Activated T-cell treated with anti-CD3 and anti-CD28 coated beads, Interleukin-2, amount 50 U/mL, for 1 hour (primary cell): ENCODE data around the gene TMPRSS13.
"Not testable (repeated sequence)": the region's sequence is repeated elsewhere in the genome, so short reads cannot be mapped to it uniquely, and the experiment has no call there.

ENCODE experiments used
- DNase-seq: peaks from one replicate; pipeline ENCODE4 v3.0.0-alpha.2; 2020

TMPRSS13 gene

GRCh38 chr11:117869604-117870003, 59.6 kb downstream of the TMPRSS13 start:
- no peak for DNase-seq

GRCh38 chr11:117868815-117869561, 60.2 kb downstream of the TMPRSS13 start:
- DNase-seq: no peak

DNA sequence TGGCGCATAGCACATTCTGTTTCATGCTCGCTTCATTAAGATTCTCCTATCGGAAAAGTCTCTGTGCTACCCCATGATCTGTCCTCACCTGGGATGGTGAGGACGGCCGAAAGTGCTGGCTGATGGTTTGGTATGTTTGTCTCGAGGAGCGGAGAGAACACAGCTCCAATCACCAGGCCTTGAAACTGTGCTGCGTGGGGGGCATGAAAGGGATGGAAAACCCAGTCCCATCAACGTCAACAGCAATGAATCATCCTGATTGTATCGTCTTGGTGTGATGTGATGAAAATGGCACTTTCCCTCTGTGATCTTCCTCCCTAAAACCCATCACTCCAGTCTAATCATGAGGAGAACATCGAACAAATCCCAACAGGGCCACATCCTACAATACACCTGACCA, 61.1 kb downstream of the TMPRSS13 start:
- no peak for DNase-seq

DNA sequence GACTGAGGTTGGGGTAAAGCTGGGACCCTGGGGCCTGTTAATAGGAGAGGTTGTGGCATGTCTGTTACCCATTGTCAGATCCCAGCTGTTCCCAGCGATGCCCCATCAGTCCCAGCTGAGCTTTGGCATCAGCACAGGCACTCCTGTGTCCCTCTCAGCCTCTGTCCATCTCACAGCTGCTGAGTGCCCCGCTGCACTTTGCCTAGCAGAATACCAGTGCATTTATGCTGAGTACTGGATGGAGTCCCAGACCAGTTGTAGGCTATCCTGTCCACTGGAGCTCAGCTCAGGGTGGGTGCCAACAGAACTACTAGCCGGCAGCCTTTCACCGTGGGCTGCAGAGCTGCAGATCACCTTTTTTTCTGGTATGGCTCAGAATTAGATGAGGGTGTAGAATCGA, 62.7 kb downstream of the TMPRSS13 start:
- no peak for DNase-seq

DNA sequence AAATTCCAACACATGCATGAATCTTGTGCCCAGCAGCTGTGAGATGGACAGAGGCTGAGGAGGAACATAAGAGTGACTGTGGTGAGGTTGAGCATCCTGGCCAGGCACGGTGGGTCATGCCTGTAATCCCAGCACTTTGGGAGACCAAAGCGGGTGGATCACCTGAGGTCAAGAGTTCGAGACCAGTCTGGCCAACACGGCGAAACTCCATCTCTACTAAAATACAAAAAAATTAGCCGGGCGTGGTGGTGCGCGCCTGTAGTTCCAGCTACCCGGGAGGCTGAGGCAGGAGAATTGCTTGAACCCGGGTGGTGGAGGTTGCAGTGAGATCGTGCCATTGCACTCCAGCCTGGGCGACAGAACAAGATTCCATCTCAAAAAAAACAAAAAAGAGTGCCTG, 63.7 kb downstream of the TMPRSS13 start:
- DNase-seq: not testable (repeated sequence)

DNA sequence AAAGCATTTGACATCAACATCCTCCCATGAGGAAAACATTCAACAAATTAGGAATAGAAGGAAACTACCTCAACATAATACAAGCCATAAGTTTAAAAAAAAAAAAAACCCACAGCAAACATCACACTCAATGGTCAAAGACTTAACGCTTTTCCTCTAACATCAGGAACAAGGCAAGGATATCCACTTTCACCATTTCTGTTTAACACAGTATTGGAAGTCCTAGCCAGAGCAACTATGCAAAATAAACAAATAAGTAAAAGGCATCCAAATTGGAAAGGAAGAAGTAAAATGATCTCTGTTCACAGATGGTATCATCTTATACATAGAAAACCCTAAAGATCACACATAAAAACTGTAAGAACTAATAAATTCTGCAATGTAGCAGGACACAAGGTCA, 65.8 kb downstream of the TMPRSS13 start:
- DNase-seq: no peak

DNA sequence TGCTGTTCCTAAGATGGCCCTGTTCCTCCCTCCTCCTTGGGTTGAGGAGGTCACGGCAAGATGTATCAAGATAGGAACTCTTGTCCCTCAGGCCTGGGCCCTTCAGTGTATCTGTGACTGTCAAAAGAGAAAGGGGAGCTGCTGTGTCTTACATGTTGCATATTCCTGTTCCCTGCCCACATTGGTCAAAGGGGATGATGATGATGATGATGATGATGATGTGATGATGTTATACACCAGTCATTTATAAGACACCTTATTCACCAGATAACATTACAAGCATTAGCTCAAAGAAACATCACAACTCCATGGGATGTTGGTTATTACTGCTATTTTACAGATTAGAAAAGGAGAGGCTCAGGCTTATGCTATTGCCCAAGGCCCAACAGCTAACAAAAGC, 66.4 kb downstream of the TMPRSS13 start:
- no peak for DNase-seq

DNA sequence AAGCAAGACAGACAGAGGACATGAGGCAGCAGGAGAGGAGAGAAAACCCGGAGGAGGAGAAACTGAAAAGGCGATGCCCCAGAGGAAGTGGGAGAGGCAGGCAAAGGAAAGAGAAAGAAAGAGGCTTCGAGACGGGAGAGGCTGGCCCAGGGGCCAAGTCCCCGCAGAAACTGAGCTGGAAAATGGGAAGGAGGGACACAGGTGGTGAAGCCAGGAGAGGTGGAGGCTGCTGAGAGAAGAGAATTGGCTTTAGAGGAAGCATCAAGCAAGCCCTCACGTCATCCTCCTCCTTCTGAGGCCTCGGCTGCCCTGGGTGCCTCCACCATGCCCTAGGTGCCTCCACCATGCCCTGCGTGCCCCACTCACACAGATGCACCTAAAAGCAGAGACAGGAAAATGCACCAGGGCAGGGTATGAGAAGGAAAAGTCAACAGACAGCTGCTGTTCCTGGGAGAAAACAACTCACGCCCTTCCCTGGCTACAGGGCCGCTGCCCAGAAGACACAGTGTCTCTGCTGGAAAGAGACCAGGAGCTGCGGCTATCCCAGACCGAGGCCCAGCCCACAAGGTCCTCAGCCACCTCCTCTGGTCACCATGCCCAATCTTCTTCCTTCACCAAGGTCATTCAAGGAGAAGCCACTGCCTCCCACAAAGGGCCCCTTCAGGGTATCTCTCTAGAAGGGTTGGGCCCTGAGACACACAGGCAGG, 67.0 kb downstream of the TMPRSS13 start:
- DNase-seq: no peak

GRCh38 chr11:117861151-117862018, 67.8 kb downstream of the TMPRSS13 start:
- no peak for DNase-seq

DNA sequence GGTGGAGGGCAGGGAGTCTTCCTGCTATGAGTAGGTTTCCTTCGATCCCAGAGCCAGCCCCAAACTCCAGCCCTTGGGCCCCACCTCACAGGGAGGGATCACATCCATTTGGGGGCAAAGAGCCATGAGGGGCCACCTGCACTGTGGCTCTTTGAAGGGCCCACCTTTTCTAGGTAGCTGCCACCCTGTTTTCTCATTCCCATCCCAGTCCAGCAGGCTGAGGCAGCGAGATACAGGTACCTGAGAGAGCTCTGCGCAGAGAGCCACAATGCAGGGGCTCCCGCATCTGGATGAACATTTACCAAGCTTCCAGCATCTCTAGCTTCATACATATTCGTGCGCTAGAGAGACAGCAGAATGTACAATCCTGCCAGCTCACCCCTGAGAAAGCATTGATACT, 69.1 kb downstream of the TMPRSS13 start:
- DNase-seq: no peak

GRCh38 chr11:117859488-117860112, 69.6 kb downstream of the TMPRSS13 start:
- no peak for DNase-seq

- DNase-seq: no peak
These were observed 70.1 kb downstream of the TMPRSS13 start for GRCh38 chr11:117859061-117859460.

- DNase-seq: no peak
These were observed 71.3 kb downstream of the TMPRSS13 start for GRCh38 chr11:117857734-117858414.

GRCh38 chr11:117855912-117856651, 73.1 kb downstream of the TMPRSS13 start:
- DNase-seq: no peak

- no peak for DNase-seq
These were observed 73.9 kb downstream of the TMPRSS13 start for GRCh38 chr11:117855186-117855845.

DNA sequence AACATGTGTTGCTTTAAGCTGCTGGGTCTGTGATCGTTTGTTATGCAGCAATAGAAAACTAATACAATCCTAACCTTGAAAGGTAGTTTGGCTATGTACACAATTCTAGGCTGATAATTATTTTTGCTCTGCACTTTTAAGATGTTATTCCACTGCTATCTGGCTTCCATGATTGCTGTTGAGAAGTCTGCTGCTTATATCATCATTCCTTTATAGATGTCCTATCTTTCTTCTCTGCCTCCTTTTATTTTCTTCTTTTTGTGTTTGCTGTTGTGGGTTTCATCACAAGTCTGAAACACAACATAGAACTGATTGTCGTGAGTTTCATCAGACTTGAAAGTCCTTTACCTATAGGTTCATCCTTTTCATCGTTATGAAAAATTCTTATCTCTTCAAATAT, 76.9 kb downstream of the TMPRSS13 start:
- DNase-seq: no peak

DNA sequence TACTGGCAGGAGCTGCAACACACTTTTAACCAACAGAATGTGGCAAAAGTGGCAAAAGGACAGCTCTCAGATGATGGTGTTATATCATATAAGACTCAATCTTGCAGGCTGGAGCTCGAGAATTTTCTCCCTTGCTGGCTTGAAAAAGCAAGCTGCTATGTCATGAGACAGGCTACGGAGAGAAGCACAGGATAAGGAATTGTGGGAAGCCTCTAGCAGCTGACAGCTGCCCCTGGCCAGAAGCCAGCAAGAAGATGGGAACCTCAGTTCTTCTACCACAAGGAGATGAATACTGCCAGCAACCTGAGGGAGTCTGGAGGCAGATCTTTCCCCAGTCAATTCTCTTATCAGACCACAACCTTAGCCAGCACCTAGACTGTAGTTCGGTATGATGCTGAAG, 77.3 kb downstream of the TMPRSS13 start:
- no peak for DNase-seq

DNA sequence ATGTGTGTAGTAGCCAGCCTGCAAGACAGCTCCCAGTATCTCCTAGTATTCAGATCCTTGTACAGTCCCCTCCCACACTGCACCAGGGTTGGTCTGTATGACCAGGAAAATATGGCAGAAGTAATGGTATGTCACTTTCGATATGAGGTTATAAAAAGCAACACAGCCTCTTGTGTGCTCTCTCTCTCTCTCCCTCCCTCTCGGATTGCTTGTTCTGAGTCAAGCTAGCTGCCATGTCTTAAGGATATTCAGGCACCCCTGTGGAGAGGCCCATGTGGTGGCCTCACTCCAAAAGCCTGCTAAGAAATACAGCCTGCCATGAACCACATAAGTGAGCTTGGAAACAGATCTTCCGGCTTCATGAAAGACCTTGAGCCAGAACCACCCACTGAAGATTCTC, 78.1 kb downstream of the TMPRSS13 start:
- no peak for DNase-seq
